ENCODE results near the gene SSBP4. TPM values are rescaled to one million over a fixed set of nuclear protein-coding genes. Genes with fewer than 3 reads are reported as not detected.

The SSBP4 gene
- total and polyA plus RNA-seq, 9 of the 15 experiments (the other 6 are each of a cell fraction or from before 2014, with no cell fraction given): 1.1 to 189 (median 39.0) TPM

GRCh38 chr19:18440415-18440877 lies 21.2 kb downstream of the SSBP4 start (continued):
- peak; percentile 63; the same call in 1 of the 2 replicates for TF ChIP-seq TFAP4 (CRISPR knock-in tag; IDR thresholded peaks at IDR 0.05; ENCODE audit: borderline replicate concordance)
- peak in 1 of 2 experiments; percentile 41 for TF ChIP-seq E2F6 (IDR thresholded peaks at IDR 0.05; ENCODE audit: borderline replicate concordance in 1 of 2, extremely low read depth in 1 of 2, insufficient read depth in 1 of 2, insufficient read length in 1 of 2, low read depth in 1 of 2, low read length in 1 of 2, poor library complexity in 1 of 2, severe bottlenecking in 1 of 2)
- no peak for TF ChIP-seq KLF16 (IDR thresholded peaks at IDR 0.05)
- no peak for TF ChIP-seq GABPA (tag; conservative IDR thresholded peaks at IDR 0.05; ENCODE audit: low read depth)
- TF ChIP-seq ZNF766 (CRISPR knock-in tag; conservative IDR thresholded peaks at IDR 0.05): no peak
- TF ChIP-seq POLR2AphosphoS2 (IDR thresholded peaks at IDR 0.05; ENCODE audit: low read length): no peak
- TF ChIP-seq CBX3 (IDR thresholded peaks at IDR 0.05; ENCODE audit: borderline replicate concordance in 1 of 2, low read length in 2 of 2): no peak
- peak; percentile 20 for TF ChIP-seq CTCFL (IDR thresholded peaks at IDR 0.05; ENCODE audit: borderline replicate concordance, insufficient read depth, low read depth, low read length, poor library complexity, severe bottlenecking)
- 0 out of 2 replicates have a peak, but pooled peaks have one; percentile 32 for TF ChIP-seq REST (IDR thresholded peaks at IDR 0.05; ENCODE audit: borderline replicate concordance)
- no peak for TF ChIP-seq REST (CRISPR knock-in tag; IDR thresholded peaks at IDR 0.05; ENCODE audit: low read depth)
- peak; percentile 58; the same call in 1 of the 2 replicates for TF ChIP-seq MAX (CRISPR knock-in tag; IDR thresholded peaks at IDR 0.05)

Data from K562 (cell line).